ENCODE data around the gene SPRR2G.
"Not testable (repeated sequence)": the region's sequence is repeated elsewhere in the genome, so short reads cannot be mapped to it uniquely, and the experiment has no call there.

The SPRR2G gene

DNA sequence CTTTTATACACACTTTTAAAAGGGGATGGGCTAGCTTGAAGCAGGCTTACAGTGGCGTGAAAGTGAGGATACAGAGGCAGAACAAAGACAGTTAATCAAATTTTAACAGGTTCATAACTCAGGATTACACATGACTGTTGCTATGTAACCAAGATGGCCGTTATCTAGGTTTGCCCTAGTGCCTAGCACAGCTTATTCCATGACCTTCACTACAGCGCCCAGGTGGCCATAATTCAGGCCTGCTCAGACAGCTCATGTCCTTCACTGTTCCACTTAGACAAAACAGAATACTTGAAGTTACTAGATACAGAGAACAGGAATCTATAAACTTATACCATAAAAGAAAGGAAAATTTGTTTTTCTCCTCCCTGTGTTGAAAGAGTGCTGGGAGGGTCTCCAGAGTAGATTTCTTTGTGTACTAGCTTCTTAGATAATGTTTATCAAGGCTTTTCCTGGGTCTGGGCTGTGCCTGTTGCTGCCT is 31.2 kb downstream of the SPRR2G start:
- no peak for DNase-seq (ENCODE audit: extremely low spot score, insufficient read length, low read depth)
- FAIRE-seq = no peak

DNA sequence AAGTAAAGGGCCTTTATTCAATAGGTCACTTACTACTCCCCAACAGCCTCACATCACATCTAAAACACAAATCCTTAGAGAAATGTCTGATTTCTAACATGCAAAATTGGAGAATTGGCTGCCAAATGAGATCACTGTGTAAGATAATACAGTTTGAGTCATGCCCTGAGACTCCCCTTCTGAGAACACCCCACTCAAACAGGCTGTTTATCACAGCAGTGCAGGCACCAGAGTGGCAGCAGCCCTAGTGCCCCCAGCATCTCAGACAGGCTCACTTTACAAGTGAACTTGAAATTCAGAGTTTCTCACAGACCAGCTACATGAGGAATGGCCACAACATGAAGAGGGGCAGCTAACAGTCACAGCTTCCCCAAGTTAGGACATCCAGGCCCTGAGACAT is 35.4 kb downstream of the SPRR2G start:
- DNase-seq (ENCODE audit: extremely low spot score, insufficient read length, low read depth) = not testable (repeated sequence)
- peak; percentile 33 for FAIRE-seq

DNA sequence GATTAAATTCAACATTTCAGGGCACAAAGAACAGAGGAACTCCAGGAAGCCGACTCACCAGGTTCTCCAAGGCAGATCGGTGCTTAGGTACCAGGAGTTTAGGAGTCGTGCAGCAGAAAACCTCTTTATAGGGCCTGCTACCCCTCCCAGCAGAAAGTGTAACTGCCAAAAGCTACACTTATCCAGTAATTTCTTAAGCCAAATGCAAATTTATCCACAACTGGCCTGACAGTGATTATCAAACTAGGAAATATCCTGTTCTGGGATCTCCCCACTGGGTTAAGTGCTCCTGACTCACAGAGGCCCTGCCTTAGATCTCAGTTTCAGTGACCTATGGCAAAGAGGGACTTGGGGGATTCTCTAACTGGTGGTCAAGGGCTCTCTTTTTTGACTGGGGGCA is 37.3 kb downstream of the SPRR2G start, which contains the start of gene SPRR2F:
TSS of gene SPRR2F (minus strand) at position 101 of the 400 bp plus-strand sequence. CDS start 783 bp downstream, outside the sequence.
- DNase-seq (ENCODE audit: extremely low spot score, insufficient read length, low read depth) = no peak
- FAIRE-seq = no peak

GRCh38 chr1:153112454-153112853 is 38.2 kb downstream of the SPRR2G start:
- FAIRE-seq; DNase-seq (ENCODE audit: extremely low spot score, insufficient read length, low read depth): not testable (repeated sequence)

- DNase-seq (ENCODE audit: extremely low spot score, insufficient read length, low read depth) (no peak), FAIRE-seq (no peak)
Measured at GRCh38 chr1:153100245-153100644, 50.4 kb downstream of the SPRR2G start.
